GM18868 (cell line): Measurements from ENCODE around the gene RCSD1.
"Not testable (repeated sequence)": the region's sequence is repeated elsewhere in the genome, so short reads cannot be mapped to it uniquely, and the experiment has no call there.

Source experiments
- ATAC-seq: cut with Tn5 transposase; IDR thresholded peaks from one replicate; pipeline ENCODE4 v1.9.1; 2021; ENCODE audit warnings: mild to moderate bottlenecking, moderate library complexity; ENCODE audit not compliant: unreplicated experiment

Gene RCSD1

DNA sequence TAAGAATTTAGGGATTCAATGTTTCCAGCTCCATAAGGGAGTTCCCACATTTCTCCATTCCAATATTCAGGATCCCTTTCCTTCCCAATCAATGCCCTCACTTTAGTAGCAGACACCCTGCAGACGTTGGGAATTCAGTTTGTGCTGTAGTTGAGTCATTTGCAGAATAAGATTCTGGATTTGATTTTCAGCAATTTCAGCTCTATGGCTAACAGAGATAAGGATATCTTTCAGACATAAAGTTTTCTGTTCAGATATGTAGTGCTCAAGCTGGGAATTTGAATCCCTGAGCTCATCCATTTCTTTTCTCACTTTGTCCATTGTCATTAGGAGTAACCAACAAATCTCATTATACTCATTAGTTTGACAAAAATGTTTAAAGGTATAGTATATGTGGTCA lies 104.8 kb downstream of the RCSD1 start:
- ATAC-seq = no peak

DNA sequence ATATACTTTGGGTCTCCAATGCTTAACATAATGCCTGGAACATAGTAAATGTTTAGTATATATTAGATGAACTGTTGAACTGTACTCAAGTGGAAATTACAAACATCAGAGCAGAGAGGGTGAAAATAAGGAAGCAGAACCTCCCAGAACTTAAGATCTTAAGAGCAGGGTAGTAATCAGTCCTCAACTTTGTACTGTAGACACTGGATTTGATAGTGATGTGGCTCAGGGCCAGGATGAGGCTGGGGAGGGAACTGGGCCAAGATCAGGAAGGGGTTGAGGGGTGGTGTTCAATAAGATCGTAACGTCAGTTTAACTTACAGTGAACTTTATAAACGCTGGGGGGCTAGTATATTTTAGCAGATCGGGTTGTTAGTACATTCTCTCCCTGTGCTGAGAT lies 107.1 kb downstream of the RCSD1 start:
- no peak for ATAC-seq

GRCh38 chr1:167738158-167738557 lies 108.1 kb downstream of the RCSD1 start:
- no peak for ATAC-seq

- ATAC-seq = no peak
Observed at GRCh38 chr1:167739752-167740151, 109.7 kb downstream of the RCSD1 start.

DNA sequence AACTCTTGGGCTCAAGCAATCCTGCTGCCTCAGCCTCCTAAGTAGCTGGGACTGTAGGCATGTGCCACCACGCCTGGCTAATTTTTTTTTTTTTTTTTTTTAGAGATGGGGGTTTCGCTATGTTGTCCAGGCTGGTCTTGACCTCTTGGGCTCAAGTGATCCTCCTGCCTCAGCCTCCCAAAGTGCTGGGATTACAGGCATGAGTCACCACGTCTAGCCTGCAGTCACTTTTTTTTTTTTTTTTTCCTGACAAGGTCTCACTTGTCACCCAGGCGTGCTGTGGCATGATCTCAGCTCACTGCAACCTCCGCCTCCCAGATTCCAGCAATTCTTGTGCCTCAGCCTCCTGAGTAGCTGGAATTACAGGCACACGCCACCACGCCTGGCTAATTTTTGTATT lies 111.1 kb downstream of the RCSD1 start:
- not testable (repeated sequence) for ATAC-seq

DNA sequence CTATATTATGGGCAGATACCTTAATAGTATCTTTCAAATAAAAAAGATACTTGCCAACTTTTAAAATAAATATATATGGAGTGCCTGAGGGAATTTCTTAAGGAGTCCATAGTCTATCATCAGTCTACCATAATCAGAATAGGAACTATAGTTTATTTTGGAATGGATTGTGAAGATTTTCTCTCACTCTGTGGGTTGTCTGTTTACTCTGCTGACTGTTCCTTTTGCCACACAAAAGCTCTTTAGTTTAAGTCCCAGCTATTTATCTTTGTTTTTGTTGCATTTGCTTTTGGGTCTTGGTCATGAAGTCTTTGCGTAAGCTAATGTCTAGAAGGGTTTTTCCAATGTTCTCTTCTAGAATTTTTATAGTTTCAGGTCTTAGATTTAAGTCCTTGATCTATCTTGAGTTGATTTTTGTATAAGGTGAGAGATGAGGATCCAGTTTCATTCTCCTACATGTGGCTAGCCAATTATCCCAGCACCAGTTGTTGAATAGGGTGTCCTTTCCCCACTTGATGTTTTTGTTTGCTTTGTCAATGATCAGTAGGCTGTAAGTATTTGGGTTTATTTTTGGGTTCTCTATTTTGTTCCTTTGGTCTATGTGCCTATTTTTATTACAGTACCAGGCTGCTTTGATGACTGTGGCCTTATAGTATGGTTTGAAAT lies 112.5 kb downstream of the RCSD1 start:
- not testable (repeated sequence) for ATAC-seq

DNA sequence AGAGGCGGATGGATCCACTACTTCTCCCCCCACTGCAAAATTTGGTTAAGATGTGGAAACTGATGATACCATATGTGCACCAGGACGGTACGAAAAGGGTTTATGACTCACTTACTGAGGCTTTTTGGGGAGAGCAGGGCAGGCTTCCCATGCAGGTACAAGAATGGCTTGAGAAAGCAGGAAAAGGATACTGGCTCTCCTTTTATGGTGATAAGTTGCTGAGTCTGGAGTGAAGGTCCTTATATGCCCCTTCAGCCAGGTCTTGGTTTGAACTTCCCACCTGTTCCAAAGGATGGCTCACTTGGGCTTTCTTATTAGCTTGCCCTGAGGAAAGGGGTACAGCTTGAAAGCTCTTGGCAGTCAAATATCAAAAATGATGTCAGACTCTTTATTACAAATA lies 114.9 kb downstream of the RCSD1 start:
- ATAC-seq = no peak

DNA sequence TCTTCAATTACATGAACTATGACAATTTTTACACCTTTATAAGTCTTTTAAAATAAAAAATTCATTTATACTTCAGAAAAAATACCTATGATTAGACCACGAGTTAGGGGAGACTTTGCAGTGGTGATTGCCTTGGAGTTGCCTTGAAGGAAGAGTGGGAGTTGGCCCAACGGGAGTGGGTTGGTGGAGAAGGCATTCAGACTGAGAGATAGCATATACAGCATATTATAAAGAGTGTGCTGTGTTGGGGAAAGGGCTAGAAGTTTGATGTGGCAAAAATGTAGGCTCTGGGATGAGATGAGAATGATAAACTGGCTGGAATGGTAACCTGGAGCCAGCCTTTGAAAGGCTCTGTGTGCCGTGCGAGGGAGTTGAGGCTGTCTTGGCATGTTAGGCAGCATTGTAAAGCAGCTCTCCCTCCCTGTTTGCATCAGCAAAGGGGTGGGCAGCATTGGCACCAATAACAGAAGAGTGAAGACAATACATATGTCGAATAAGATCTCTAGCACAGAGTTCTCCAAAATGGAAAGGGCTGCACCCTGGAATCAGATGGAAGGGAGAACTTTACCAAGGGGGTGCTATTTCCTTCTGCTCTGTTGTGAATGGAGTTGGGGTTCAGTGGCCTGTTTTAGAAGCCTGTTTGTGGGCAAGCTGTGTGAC lies 116.1 kb downstream of the RCSD1 start:
- no peak for ATAC-seq

GRCh38 chr1:167746988-167747655 lies 117.1 kb downstream of the RCSD1 start:
- ATAC-seq = no peak

DNA sequence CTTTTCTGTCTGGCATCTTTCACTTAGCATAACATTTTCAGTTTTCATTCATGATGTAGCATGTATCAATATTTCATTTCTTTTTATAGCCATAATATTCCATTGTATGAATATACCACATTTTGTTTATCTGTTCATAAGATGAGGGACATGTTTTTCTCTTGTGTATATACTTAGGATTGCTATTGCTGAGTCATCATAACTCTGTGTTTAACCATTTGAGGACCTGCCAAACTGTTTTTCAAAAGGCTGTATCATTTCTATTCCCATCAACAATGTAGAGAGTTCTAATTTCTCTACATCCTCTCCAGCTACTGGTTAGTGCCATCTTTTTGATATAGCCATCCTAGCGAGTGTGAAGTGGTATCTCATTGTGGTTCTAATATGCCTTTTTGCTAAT lies 118.0 kb downstream of the RCSD1 start:
- no peak for ATAC-seq

GRCh38 chr1:167748906-167749305 lies 118.9 kb downstream of the RCSD1 start:
- no peak for ATAC-seq

- ATAC-seq = no peak
Observed at GRCh38 chr1:167749741-167750140, 119.7 kb downstream of the RCSD1 start.

- no peak for ATAC-seq
Observed at GRCh38 chr1:167750641-167751040, 120.6 kb downstream of the RCSD1 start.

DNA sequence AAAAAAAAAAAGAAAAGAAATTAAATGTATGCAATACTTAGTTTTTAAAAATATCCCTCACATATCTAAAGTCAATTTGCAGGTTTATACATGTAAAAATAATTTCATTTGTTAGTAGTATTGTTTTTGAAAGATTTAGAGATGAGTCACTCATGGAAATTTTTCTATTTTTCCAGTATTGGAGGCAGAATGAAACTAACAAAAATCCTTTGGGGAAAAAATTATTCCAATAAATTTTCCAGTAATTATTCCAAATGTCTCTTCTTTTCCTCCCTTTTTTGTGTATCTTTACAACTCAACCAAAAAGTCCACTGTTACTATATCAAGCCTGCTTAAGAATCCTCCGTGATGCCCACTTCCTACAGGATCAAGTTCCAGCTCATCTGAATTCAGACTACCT lies 121.6 kb downstream of the RCSD1 start:
- ATAC-seq = no peak

DNA sequence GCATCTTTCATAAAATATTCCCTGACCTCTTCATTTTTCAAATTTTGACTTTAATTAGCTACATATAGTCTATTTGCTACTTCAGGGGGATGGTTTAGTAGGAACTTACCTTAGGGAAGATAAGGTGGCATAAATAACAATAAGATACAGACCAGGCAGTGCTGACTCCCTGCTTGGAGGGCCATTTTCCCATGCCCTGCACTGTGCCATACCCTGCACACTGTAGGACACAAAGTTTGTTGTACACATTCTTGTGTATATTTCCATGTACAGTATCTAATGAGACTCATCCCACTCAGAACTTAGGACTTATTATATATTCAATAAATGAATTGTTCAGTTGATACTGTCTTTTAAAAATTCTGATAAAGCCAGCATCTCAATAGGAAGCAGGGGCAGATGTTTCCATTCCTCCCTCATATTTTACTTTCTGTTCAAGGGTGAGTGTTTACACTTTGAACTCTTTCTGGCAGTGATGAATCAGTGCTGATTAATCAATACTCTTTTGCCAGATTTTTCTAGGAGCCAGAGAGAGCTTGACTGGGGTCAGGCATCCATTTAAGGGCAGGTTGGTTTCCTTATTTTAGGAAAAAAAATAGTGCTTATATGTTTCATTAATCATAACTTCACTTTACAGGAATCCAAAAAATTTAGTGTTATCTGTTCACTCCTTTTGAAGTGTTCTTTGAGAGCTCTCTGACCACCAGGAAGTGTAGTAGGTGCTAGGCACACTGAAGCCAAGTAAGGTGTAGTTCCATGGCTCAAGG lies 122.4 kb downstream of the RCSD1 start:
- no peak for ATAC-seq

GRCh38 chr1:167755654-167756053 lies 125.6 kb downstream of the RCSD1 start:
- ATAC-seq = no peak
